HUES64 (cell line): Measurements from ENCODE around the gene OBSCN.

Experiments used
- H3K27ac ChIP-seq: 2 replicates; pipeline ENCODE4 v1.7.0; 2013; ENCODE audit warnings: low read depth, low read length, inconsistent platforms
- H3K27me3 ChIP-seq: 2 replicates; pipeline ENCODE4 v1.6.1; 2013; ENCODE audit warnings: mild to moderate bottlenecking, low read length; ENCODE audit not compliant: insufficient read depth
- H3K36me3 ChIP-seq: 2 replicates; pipeline ENCODE4 v1.6.1; 2013; ENCODE audit warnings: mild to moderate bottlenecking, low read length; ENCODE audit not compliant: insufficient read depth
- H3K4me1 ChIP-seq: 2 replicates; pipeline ENCODE4 v1.6.1; 2013; ENCODE audit warnings: mild to moderate bottlenecking, low read length, moderate library complexity; ENCODE audit not compliant: insufficient read depth
- H3K4me3 ChIP-seq: 2 replicates; pipeline ENCODE4 v1.5.1; 2013; ENCODE audit warnings: mild to moderate bottlenecking, low read length, moderate library complexity
- H3K9ac ChIP-seq: 2 replicates; pipeline ENCODE4 v1.6.1; 2013; ENCODE audit warnings: mild to moderate bottlenecking, low read depth, low read length
- H3K9me3 ChIP-seq: 2 replicates; pipeline ENCODE4 v1.6.1; 2013; ENCODE audit warnings: low read depth, low read length; ENCODE audit not compliant: insufficient read depth
- WGBS: fragments of 150-250, 120-280 bp; methylation state at CpG from one replicate; pipeline ENCODE4 v1.1.7; 2013; ENCODE audit warnings: missing lambda C conversion rate; 5-methylcytosine and 5-hydroxymethylcytosine counted together

Gene OBSCN

GRCh38 chr1:228198977-228199590 is 8.8 kb upstream of the OBSCN start:
- H3K9ac ChIP-seq, result no peak overlapping the region
- no peak overlapping the region for H3K27ac ChIP-seq
- no peaks in the 10 kb centered on the region for H3K4me1 ChIP-seq
- H3K27me3 ChIP-seq, result peaks cover 11% of the 10 kb centered on the region
- no peak overlapping the region for H3K4me3 ChIP-seq
- 82% methylated on average over 2 of the region's 2 CpGs for WGBS
- H3K36me3 ChIP-seq, result no peaks in the 10 kb centered on the region
- H3K9me3 ChIP-seq, result peaks cover 24% of the 10 kb centered on the region

- peaks cover 21% of the 10 kb centered on the region for H3K27me3 ChIP-seq
- whole genome bisulfite sequencing, result 84% methylated on average over 8 of the region's 8 CpGs
- H3K9me3 ChIP-seq, result peaks cover under 1% of the 10 kb centered on the region; the same call in 1 of the 2 replicates
- H3K36me3 ChIP-seq, result no peaks in the 10 kb centered on the region
- H3K4me1 ChIP-seq, result peaks cover 3% of the 10 kb centered on the region; the same call in 1 of the 2 replicates
- H3K4me3 ChIP-seq, result no peak overlapping the region
- H3K9ac ChIP-seq, result no peak overlapping the region
- no peak overlapping the region for H3K27ac ChIP-seq
Observed at GRCh38 chr1:228204958-228205357, 2.9 kb upstream of the OBSCN start.

- 68% methylated on average over 13 of the region's 15 CpGs for WGBS
- H3K4me3 ChIP-seq, result no peak overlapping the region
- no peaks in the 10 kb centered on the region for H3K9me3 ChIP-seq
- H3K9ac ChIP-seq, result no peak overlapping the region
- H3K4me1 ChIP-seq, result peaks cover 3% of the 10 kb centered on the region; the same call in 1 of the 2 replicates
- H3K36me3 ChIP-seq, result no peaks in the 10 kb centered on the region
- no peak overlapping the region for H3K27ac ChIP-seq
- peaks cover 21% of the 10 kb centered on the region for H3K27me3 ChIP-seq
Observed at GRCh38 chr1:228205526-228206436, 2.1 kb upstream of the OBSCN start.

GRCh38 chr1:228206582-228207351 is 1.1 kb upstream of the OBSCN start:
- peaks cover 21% of the 10 kb centered on the region for H3K27me3 ChIP-seq
- H3K9ac ChIP-seq, result no peak overlapping the region
- no peaks in the 10 kb centered on the region for H3K36me3 ChIP-seq
- H3K9me3 ChIP-seq, result no peaks in the 10 kb centered on the region
- H3K4me3 ChIP-seq, result no peak overlapping the region
- no peak overlapping the region for H3K27ac ChIP-seq
- 85% methylated on average over 16 of the region's 16 CpGs for WGBS
- H3K4me1 ChIP-seq, result peaks cover 3% of the 10 kb centered on the region; the same call in 1 of the 2 replicates

GRCh38 chr1:228207381-228207810 is 448 bp upstream of the OBSCN start:
- no peaks in the 10 kb centered on the region for H3K9me3 ChIP-seq
- H3K36me3 ChIP-seq, result no peaks in the 10 kb centered on the region
- peaks cover 21% of the 10 kb centered on the region for H3K27me3 ChIP-seq
- H3K9ac ChIP-seq, result no peak overlapping the region
- 91% methylated on average over 8 of the region's 8 CpGs for WGBS
- no peak overlapping the region for H3K27ac ChIP-seq
- H3K4me3 ChIP-seq, result no peak overlapping the region
- peaks cover 3% of the 10 kb centered on the region; the same call in 1 of the 2 replicates for H3K4me1 ChIP-seq

- H3K27ac ChIP-seq, result no peak overlapping the region
- H3K4me1 ChIP-seq, result peaks cover 3% of the 10 kb centered on the region; the same call in 1 of the 2 replicates
- no peaks in the 10 kb centered on the region for H3K9me3 ChIP-seq
- peaks cover 9% of the 10 kb centered on the region for H3K27me3 ChIP-seq
- 86% methylated on average over 17 of the region's 19 CpGs for WGBS
- H3K9ac ChIP-seq, result no peak overlapping the region
- H3K36me3 ChIP-seq, result no peaks in the 10 kb centered on the region
- H3K4me3 ChIP-seq, result no peak overlapping the region
Observed at GRCh38 chr1:228208831-228209551, 1.1 kb downstream of the OBSCN start.

GRCh38 chr1:228209657-228210056 is 1.8 kb downstream of the OBSCN start:
- H3K36me3 ChIP-seq, result peaks cover under 1% of the 10 kb centered on the region; the same call in 1 of the 2 replicates
- no peak overlapping the region for H3K4me3 ChIP-seq
- peaks cover 3% of the 10 kb centered on the region; the same call in 1 of the 2 replicates for H3K4me1 ChIP-seq
- H3K27me3 ChIP-seq, result peaks cover 4% of the 10 kb centered on the region; the same call in 1 of the 2 replicates
- no peak overlapping the region for H3K9ac ChIP-seq
- H3K27ac ChIP-seq, result no peak overlapping the region
- H3K9me3 ChIP-seq, result no peaks in the 10 kb centered on the region
- WGBS, result 87% methylated on average over 3 of the region's 3 CpGs

GRCh38 chr1:228210076-228210651 is 2.3 kb downstream of the OBSCN start:
- no peak overlapping the region for H3K4me3 ChIP-seq
- 86% methylated on average over 11 of the region's 11 CpGs for WGBS
- H3K36me3 ChIP-seq, result peaks cover 5% of the 10 kb centered on the region; the same call in 1 of the 2 replicates
- H3K4me1 ChIP-seq, result peaks cover 3% of the 10 kb centered on the region; the same call in 1 of the 2 replicates
- no peaks in the 10 kb centered on the region for H3K9me3 ChIP-seq
- H3K9ac ChIP-seq, result no peak overlapping the region
- H3K27ac ChIP-seq, result no peak overlapping the region
- peaks cover 3% of the 10 kb centered on the region; the same call in 1 of the 2 replicates for H3K27me3 ChIP-seq

- Histone ChIP-seq H3K9me3 (no peaks in the 10 kb centered on the region), H3K27me3 (no peaks in the 10 kb centered on the region; the same call in 1 of the 2 replicates), H3K27ac (no peak overlapping the region), H3K9ac (no peak overlapping the region), H3K4me3 (no peak overlapping the region), H3K36me3 (peaks cover 11% of the 10 kb centered on the region), H3K4me1 (peaks cover 3% of the 10 kb centered on the region; the same call in 1 of the 2 replicates)
- 88% methylated on average over 15 of the region's 16 CpGs for WGBS
Observed at GRCh38 chr1:228210712-228211530, 3.1 kb downstream of the OBSCN start.
